Heart left ventricle (tissue), 16 donors: ENCODE results near the gene NEURL1. TPM values are rescaled to one million over a fixed set of nuclear protein-coding genes. Genes with fewer than 3 reads are reported as not detected.

Experiments used
- ATAC-seq, 4 donors: fragments of 200-7000 bp; cut with Tn5 transposase; one replicate each; pipeline ENCODE4 v1.9.1; 2020 to 2022; ENCODE audit warnings: moderate library complexity in 4 of 4, mild to moderate bottlenecking in 3 of 4, moderate number of reproducible peaks in 1 of 4
- DNase-seq, 5 donors: peaks; one replicate each; pipeline ENCODE4 v3.0.0-alpha.2; 2020
- H3K27ac ChIP-seq, 12 donors: fragments of 200-600 bp; sonication (generic) in 4 of 12; one replicate each; pipeline versions ENCODE4 v1.5.0 to v1.8.0; 2016 to 2022; ENCODE audit warnings: mild to moderate bottlenecking in 2 of 12
- H3K27me3 ChIP-seq, 9 donors: fragments of 200-600 bp; sonication (generic) in 2 of 9; one replicate each; pipeline versions ENCODE4 v1.5.1 to v1.8.0; 2016 to 2022; ENCODE audit warnings: mild to moderate bottlenecking in 3 of 9
- H3K36me3 ChIP-seq, 9 donors: fragments of 200-600 bp; sonication (generic) in 2 of 9; one replicate each; pipeline versions ENCODE4 v1.5.0 to v1.8.0; 2018 to 2022; ENCODE audit warnings: mild to moderate bottlenecking in 2 of 9
- H3K4me1 ChIP-seq, 12 donors: fragments of 200-600 bp; sonication (generic) in 4 of 12; one replicate each; pipeline versions ENCODE4 v1.5.0 to v1.8.0; 2016 to 2022; ENCODE audit warnings: mild to moderate bottlenecking in 3 of 12
- H3K4me3 ChIP-seq, 12 donors: fragments of 200-600 bp; sonication (generic) in 4 of 12; one replicate each; pipeline versions ENCODE4 v1.5.0 to v1.8.0; 2017 to 2022; ENCODE audit warnings: mild to moderate bottlenecking in 9 of 12, moderate library complexity in 4 of 12
- H3K9me3 ChIP-seq, 12 donors: fragments of 200-600 bp; sonication (generic) in 4 of 12; one replicate each; pipeline versions ENCODE4 v1.5.0 to v1.8.0; 2016 to 2022; ENCODE audit warnings: mild to moderate bottlenecking in 1 of 12
- POLR2A ChIP-seq, 2 donors: fragments of 450-650 bp; IDR thresholded peaks; one replicate each; pipeline ENCODE4 v1.6.1; 2017; ENCODE audit warnings: antibody characterized with exemption in 2 of 2, mild to moderate bottlenecking in 2 of 2, moderate library complexity in 2 of 2
- WGBS, 4 donors: extraction: QIAGEN DNeasy Blood & Tissue Kit in 2 of 4; methylation state at CpG; one replicate each; pipeline versions ENCODE4 v1.1.5 to v1.1.7; 2013 to 2018; 5-methylcytosine and 5-hydroxymethylcytosine counted together
- intact Hi-C, 10 donors: fragments of 100-400 bp; cut with DNase I; formaldehyde crosslinking; loops; one replicate each; pipeline versions ENCODE4 v1.11.1 to v1.14.2; 2022
- polyA plus RNA-seq, 2 donors: library from polyadenylated mRNA; stranded (reverse); fragments of 200-250 nt; gene quantifications; one replicate each; pipeline ENCODE4 v1.2.3, GENCODE V29; 2013
- total RNA-seq, 9 donors: library from RNA; depleted of rRNA in 2 of 9; stranded (reverse); fragments of >200 nt in 2 of 9; fragmentation: NEBNext Ultra II Directional in 3 of 9; extraction: Animal tissue kit (Norgen Biotek cat#: 25700) in 3 of 9; gene quantifications; one replicate each; pipeline versions ENCODE4 v1.1.0 to v1.2.4, GENCODE V29; 2016 to 2023
- TF ChIP-seq, protein P1 (sequence below), 12 donors: fragments of 200-600 bp; sonication (generic) in 4 of 12; IDR thresholded peaks; one replicate each; pipeline versions ENCODE4 v1.5.0 to v1.8.0; 2018 to 2022; ENCODE audit warnings: antibody characterized with exemption in 12 of 12, mild to moderate bottlenecking in 5 of 12
- donor health status: ischemic (EF 13 %, LVEDD 7.1; RV severe dilation, severe dysfunction).
- donor health status: healthy with polysubstance abuse.
- donor health status: DM: no; HTN: yes; CAD: no.
- donor health status: DM: no; HTN: no; CAD: no.
- donor health status: ischemic (EF 25% LVEDD 6.9; RV normal size, moderate dysfunction).
- donor health status: ischemic (EF 25% LVEDD 5.7; RV mildly dilated, moderate dysfunction).
- donor health status: healthy.
- donor health status: DM: yes; HTN: yes; CAD: no.
- donor health status: ischemic (EF 35%, LVEDD 5.7; RV mildly dilated, moderate dysfunction).
- donor health status: nonischemic (EF 11% LVEDD 7.7; RV severe dilation, severe dysfunction).
- donor health status: DM: yes; HTN: yes; CAD: no.
- donor health status: PGD.
- donor health status: ischemic (EF 29% LVEDD 5.4; RV normal size, mild dysfunction).
- donor health status: nonischemic (EF 23%, LVEDD 6.1; RV moderate dilation, normal function).

The NEURL1 gene
- total and polyA plus RNA-seq, 11 donors = 0.07 to 0.64 (median 0.14) TPM; not detected in 2

DNA sequence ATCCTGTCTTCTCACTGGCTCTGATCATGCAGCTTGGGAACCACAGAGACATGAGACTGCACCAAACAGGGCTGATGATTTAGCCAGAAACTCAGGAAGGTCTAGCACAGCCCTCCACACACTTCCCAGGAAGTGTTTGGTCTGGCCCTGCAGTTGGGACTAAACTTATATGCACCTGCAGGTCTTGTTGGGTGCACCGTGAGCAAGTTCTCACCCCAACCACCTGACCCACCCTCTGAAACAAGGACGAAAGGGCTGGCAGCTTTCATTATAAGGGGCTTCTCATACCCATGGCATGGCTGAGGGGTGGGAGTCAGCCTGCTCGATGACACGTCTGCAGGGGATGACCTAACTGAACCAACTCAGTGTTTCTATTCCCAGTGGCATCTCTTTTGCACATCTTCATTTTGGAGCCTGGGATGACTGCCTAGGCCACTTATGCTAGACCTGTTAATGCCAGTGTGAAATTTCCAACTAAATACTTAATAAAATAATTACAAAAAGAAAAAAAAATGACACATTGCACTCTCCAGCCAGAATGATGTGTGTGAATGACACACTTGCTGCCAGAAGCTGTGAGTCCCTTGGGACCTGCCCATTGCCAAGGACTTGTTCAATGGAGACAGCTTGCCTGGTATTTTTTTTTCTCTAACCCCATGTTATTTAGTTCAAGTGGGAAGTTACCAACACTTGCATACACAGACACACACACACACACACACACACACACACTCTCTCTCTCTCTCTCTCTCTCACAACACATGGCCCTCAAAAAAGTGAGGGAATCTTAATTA lies 102.6 kb downstream of the NEURL1 start:
- 86 to 94% (median 88%) methylated on average over 4 of the region's 4 CpGs for WGBS, 4 donors
- peaks cover 0 to 9% (median 0%) of the 10 kb centered on the region in 9 donors for H3K36me3 ChIP-seq
- no peak overlapping the region for H3K27ac ChIP-seq
- TF ChIP-seq, protein P1, sequence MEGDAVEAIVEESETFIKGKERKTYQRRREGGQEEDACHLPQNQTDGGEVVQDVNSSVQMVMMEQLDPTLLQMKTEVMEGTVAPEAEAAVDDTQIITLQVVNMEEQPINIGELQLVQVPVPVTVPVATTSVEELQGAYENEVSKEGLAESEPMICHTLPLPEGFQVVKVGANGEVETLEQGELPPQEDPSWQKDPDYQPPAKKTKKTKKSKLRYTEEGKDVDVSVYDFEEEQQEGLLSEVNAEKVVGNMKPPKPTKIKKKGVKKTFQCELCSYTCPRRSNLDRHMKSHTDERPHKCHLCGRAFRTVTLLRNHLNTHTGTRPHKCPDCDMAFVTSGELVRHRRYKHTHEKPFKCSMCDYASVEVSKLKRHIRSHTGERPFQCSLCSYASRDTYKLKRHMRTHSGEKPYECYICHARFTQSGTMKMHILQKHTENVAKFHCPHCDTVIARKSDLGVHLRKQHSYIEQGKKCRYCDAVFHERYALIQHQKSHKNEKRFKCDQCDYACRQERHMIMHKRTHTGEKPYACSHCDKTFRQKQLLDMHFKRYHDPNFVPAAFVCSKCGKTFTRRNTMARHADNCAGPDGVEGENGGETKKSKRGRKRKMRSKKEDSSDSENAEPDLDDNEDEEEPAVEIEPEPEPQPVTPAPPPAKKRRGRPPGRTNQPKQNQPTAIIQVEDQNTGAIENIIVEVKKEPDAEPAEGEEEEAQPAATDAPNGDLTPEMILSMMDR (IDR thresholded peaks at IDR 0.05) = no peak
- no peak for TF ChIP-seq POLR2A (IDR thresholded peaks at IDR 0.05)
- no peaks in the 10 kb centered on the region for H3K27me3 ChIP-seq
- ATAC-seq (no peak), DNase-seq (peak in 1 of 5 donors; percentile 63)
- no peak overlapping the region for H3K4me3 ChIP-seq
- H3K4me1 ChIP-seq = peaks cover 0 to 28% (median 6%) of the 10 kb centered on the region in 12 donors
- intact Hi-C loops = loop anchor here in 7 of 10 donors (5.0 to 10.0 kb wide), 4 partner anchors 181 to 279 kb away; partner anchors contain the start of gene SH3PXD2A (in 1 of the 7)
- no peaks in the 10 kb centered on the region for H3K9me3 ChIP-seq

DNA sequence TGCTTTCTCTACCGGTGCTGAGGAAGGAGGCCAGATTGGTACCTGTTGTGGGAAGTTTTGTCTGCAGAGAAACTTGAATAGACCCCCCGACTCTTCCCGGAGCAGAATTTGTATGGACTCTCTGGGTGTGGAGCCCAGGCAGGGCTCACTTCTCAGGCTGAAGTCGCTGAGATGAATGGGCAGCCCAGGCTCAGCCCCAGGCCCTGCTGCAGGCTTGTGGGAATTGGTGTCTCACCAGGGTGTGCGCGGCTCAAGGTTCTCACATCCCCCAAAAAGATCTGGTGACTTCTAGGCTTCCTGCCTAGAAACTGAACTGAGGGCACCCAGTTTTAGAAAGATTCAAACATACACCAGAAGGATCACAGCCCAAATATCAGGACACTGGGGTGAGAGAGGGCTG lies 103.5 kb downstream of the NEURL1 start:
- DNase-seq = no peak

DNA sequence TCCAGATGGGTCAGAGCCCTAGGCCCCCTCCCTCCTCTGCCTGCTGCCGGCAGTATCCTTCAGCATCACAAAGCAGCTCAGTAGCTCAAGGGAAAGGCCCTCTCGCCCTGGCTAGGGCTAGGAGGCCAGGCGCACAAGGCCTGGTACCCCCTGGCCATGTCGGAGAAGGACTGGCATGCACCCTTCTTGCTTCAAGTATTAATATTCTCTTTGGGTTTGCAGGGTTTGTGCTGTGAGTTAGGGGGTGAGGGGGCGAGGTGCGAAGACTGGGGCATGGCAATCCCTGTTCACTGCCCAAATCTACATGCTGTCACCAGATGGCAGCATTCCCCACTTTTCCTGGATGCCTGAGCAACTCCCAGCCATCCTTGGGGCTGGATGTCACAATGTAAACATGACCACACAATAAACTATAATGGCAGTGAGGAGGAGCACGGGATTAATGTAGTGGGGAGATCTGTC lies 105.2 kb downstream of the NEURL1 start:
- ATAC-seq (peak; percentile 30 to 70 (median 48)), DNase-seq (no peak)
- Histone ChIP-seq H3K4me1 (peaks cover 0 to 28% (median 6%) of the 10 kb centered on the region in 12 donors), H3K27ac (no peak overlapping the region), H3K36me3 (peaks cover 0 to 32% (median 20%) of the 10 kb centered on the region in 9 donors), H3K9me3 (no peaks in the 10 kb centered on the region), H3K27me3 (no peaks in the 10 kb centered on the region), H3K4me3 (no peak overlapping the region)
- no peak for TF ChIP-seq POLR2A (IDR thresholded peaks at IDR 0.05)
- TF ChIP-seq, protein P1 (IDR thresholded peaks at IDR 0.05) = peak; percentile 35 to 73 (median 66)
- WGBS, 4 donors = 43 to 58% (median 54%) methylated on average over 7 of the region's 7 CpGs
- intact Hi-C loops = loop anchor here in 8 of 10 donors (1.0 to 10.0 kb wide), 7 partner anchors 88 to 276 kb away; partner anchors contain the start of gene SH3PXD2A (in 1 of the 8)

More for the DNA sequence above, 103.5 kb downstream of the NEURL1 start:
- Histone ChIP-seq H3K9me3 (no peaks in the 10 kb centered on the region), H3K4me1 (peaks cover 0 to 28% (median 6%) of the 10 kb centered on the region in 12 donors), H3K36me3 (peaks cover 0 to 15% (median 4%) of the 10 kb centered on the region in 9 donors), H3K27me3 (no peaks in the 10 kb centered on the region), H3K27ac (peak overlapping the region in 2 of 12 donors; percentile 19 to 23), H3K4me3 (no peak overlapping the region)
- TF ChIP-seq POLR2A (IDR thresholded peaks at IDR 0.05) = no peak
- TF ChIP-seq, protein P1 (IDR thresholded peaks at IDR 0.05) = no peak
- WGBS, 4 donors = 79 to 84% (median 80%) methylated on average over 4 to 6 of the region's 6 CpGs
- ATAC-seq = no peak
- intact Hi-C loops = loop anchor here in 7 of 10 donors (5.0 to 10.0 kb wide), 4 partner anchors 182 to 278 kb away; partner anchors contain the start of gene SH3PXD2A (in 1 of the 7)

DNA sequence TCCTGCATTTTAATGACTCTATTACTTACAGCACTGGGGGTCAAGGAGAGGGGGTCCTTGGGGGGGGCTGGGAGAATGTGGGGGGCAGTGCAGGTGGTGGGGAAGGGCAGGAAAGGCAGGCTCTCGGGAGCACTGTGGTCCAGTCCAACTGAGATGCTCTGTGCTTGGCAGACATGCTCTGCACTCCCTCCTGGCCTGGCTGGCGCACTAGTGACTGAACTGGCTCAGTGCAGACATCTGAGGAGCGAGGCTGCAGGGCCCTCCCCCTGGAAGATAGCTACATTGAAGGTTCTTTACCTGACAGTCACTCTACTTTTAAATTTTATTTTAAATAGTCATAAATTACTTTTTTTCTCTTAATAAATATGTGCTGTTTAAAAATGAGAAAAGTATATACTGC lies 105.7 kb downstream of the NEURL1 start:
- ATAC-seq (no peak), DNase-seq (no peak)
- Histone ChIP-seq H3K4me1 (peaks cover 0 to 28% (median 6%) of the 10 kb centered on the region in 12 donors), H3K9me3 (no peaks in the 10 kb centered on the region), H3K27me3 (no peaks in the 10 kb centered on the region), H3K27ac (no peak overlapping the region), H3K4me3 (no peak overlapping the region), H3K36me3 (peaks cover 0 to 36% (median 23%) of the 10 kb centered on the region in 9 donors)
- 65 to 84% (median 66%) methylated on average over 3 of the region's 3 CpGs for WGBS, 4 donors
- intact Hi-C loops = loop anchor here in 8 of 10 donors (1.0 to 10.0 kb wide), 6 partner anchors 87 to 276 kb away; partner anchors contain the start of gene SH3PXD2A (in 1 of the 8)
- TF ChIP-seq, protein P1 (IDR thresholded peaks at IDR 0.05) = no peak
- TF ChIP-seq POLR2A (IDR thresholded peaks at IDR 0.05) = no peak
